CD4-positive, alpha-beta T cell treated with Interleukin-21 for 1 hour (primary cell): ENCODE results near the gene FHL3.

Source experiments
- DNase-seq: peaks from one replicate; pipeline ENCODE4 v3.0.0-alpha.2; 2020

FHL3 gene

GRCh38 chr1:38012363-38013226 lies 7.3 kb upstream of the FHL3 start, which contains the start of gene UTP11:
UTP11 (plus strand) TSS chr1:38012734; CDS start chr1:38012803, 69 bp downstream.
- peak; percentile 97 for DNase-seq

DNA sequence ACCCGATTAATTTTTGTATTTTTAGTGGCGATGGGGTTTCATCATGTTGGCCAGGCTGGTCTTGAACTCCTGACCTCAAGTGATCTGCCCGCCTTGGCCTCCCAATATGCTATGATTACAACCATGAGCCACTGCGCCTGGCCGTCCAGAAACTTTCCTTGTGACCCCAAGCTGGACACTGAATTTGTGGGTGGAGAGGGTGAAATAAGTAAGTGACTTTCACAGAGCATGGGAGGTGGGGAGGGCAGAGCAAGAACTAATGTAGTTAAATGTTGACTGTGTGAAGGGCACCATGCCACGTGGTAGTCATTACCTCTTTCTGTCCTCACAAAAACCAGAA lies 4.5 kb upstream of the FHL3 start:
- no peak for DNase-seq

DNA sequence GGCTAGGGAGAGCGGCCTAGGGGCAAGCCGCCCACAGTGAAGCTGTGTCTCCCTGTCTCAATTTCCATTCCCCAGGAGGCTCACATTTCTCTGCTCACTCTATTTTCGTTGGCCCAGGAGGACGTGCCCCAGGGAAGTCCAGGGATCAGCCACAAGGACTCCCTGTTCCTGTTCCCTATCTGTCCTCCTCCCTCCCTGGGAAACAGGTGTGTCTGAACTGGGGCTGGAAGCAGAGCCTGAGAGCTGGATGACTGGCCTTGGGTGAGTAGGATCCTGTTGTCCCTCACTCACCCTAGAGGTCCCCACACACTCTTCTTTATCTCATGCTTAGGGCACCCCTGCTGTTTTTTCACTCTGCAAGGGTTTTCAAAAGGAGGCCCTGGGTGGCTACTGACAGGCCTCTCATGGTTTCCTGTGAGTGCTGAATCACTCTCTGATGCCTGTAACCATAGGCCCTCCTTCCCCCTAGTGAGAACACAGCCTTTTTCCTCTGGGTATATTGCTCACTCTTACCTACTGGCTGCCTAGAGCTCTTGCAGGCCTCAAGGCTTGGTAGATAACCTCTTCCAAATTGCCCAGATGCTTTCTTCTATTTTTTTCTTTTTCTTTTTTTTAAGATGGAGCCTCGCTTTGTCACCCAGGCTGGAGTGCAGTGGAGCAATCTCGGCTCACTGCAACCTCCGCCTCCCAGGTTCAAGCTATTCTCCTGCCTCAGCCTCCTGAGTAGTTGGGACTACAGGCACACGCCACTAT lies 4.0 kb upstream of the FHL3 start:
- DNase-seq, result peak; percentile 57

DNA sequence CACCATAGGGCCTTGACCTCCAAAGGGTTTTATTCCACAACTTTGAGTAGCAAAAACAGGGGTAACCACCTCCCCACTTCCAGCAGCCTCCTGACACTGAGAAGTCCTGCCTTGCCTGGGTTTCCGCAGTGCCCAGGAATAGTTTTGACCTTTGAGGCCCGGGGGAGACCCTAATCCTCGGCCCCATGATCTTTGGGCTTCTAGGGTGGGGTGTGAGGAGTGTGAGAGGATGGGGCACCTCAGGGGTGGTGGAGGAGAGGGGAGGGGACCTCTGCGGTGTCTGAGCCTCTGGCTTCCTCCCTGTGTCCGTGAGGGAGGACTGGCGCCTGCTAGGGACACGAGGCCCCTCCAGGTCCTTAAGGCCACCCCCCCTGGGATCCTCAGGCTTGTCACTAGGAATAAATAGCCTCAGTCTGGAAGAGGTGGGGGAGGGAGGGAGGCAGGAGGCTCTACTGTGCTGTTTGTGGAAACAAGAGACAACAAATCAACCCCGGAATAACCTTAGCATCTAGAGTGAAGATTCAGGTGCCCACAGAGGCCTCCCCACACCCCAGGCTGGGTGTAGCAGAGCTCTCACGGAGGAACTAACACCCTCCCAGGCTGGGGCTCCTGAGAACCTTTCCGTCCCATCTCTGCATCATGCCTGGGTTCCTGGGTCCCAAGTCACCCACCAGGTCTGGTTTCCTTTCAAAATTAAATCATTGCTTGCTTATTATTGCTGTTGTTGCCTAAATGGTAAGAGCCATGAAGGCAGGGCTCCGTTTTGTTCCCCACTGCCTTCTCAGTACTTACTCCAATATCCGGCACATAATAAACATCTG lies 904 bp upstream of the FHL3 start:
- no peak for DNase-seq

- no peak for DNase-seq
These were observed 818 bp downstream of the FHL3 start for GRCh38 chr1:38004284-38005108.

- no peak for DNase-seq
These were observed 1.8 kb downstream of the FHL3 start for GRCh38 chr1:38003261-38004250.

- DNase-seq, result no peak
These were observed 4.5 kb downstream of the FHL3 start for GRCh38 chr1:38000529-38001455.

- DNase-seq, result no peak
These were observed 5.1 kb downstream of the FHL3 start for GRCh38 chr1:38000233-38000528.

GRCh38 chr1:37999430-38000232 lies 5.7 kb downstream of the FHL3 start:
- no peak for DNase-seq

DNA sequence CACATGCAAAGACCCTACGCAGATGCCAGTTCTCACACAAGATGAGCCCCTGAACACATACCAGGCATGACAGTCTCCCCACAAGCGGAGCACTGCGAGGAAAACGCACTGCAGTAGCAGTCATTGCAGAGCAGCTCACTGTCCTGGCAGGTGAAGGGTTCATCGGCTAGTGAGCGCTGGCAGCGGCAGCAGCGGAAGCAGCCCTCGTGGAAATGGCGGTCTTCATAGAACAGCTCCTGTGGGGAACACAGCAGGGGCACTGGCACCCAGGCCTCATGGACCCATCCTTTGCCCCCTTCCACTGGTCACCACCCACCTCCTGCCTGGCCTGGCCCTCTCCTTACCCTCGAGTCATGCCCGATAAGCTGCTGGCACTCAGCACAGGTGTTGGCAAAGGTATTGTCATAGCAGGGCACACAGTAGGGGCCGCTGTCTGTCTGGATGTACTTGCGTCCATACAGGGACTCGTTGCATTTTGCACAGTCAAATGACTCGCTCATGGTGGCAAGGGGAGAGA lies 6.3 kb downstream of the FHL3 start:
- DNase-seq, result no peak

- DNase-seq, result no peak
These were observed 7.1 kb downstream of the FHL3 start for GRCh38 chr1:37998089-37998808.

DNA sequence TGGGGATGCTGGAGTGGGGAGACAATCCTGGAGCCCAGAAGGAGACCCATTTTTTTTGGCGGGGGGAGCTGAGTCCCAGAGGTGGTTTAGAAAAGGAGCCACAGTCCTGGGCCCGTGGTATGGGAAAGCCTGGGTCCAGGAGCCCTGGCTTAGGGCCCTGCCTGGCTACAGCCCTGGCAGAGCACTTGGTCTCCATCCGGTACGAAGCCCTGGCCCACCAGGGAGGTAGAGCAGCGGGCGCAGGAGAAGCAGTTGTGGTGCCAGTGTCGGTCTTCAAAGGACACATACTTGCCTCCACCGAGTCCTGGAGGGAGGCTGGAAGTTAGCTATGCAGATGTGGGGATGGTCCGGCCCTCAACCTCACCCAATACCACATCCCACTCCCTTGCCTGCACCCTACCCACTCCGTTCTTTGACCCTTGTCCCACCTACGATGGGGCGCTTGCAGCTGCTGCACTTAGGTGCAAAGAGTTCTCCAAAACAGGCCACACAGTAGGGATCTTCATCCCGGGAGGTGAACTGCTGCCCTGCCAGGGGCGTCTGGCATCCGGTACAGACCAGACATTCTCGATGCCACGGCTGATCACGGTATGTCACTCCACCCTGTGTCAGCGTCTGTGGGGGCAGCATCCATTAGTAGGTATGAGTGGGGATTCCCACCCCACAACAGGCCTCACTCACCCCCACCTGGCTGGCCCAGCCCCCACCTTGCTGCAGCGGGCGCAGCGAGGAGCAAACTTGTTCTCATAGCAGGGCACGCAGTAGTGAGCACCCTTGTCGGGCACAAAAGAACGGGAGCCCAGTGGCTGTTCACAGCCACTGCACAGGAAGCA lies 7.8 kb downstream of the FHL3 start:
- DNase-seq, result no peak

DNA sequence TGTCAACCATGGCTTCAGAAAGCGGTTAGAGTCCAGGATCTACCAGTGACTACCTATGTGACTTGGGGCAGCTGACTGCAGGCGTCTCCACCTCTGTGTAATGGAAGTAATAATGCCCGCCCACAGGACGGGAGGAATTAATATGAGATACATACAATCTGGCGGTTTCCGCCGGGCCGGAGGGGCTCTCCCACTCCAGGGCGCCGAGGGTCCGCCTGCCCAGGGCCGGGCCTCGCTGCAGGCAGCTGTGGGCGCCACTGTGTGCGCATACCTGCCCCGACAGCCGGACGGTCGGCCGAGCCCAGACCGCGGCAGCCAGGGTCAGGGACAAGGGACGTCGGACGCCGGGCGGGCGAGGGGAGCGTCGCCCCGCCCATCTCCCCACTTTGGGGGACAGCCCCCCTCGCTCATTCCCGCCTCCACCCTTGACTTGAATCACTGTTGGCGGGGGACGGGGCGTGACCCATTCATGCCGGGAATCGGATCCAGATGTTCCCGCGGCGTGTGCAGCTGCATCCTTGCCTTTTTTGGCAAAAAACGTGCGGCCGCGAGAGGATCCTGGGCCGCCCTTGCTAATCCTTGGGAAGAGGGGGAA lies 9.5 kb downstream of the FHL3 start:
- DNase-seq, result peak; percentile 38

DNA sequence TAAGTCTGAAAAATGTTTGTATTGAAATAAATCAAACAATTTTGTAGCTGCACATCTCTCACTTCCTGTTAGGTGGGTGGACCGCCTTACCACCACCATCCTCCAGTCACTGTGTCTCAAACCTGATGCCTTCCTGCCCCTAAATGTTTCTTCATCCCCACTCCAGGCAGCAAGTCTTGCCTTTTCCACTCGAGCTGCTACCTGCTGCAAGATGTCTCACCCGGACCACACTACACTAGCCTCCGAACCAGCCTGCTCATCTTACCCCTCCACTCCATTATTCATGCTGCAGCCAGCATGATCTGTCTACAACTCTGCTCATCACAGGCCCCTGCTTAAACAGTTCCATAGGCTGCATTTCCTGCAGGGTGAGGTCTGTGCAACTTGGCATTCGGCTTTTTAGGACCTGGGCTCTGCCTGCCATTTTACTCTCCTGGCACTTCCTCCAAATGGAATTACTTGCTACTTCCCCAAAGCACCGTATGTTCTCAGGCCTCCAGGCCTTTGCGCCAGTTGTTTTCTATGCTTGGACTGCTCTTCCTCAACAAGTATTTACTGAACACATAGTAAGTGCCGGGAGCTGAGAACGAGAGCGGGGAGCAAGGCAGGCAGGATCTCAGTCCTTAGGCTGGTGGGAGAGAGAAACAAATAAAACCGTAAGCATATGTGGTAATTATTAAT lies 10.3 kb downstream of the FHL3 start:
- no peak for DNase-seq

DNA sequence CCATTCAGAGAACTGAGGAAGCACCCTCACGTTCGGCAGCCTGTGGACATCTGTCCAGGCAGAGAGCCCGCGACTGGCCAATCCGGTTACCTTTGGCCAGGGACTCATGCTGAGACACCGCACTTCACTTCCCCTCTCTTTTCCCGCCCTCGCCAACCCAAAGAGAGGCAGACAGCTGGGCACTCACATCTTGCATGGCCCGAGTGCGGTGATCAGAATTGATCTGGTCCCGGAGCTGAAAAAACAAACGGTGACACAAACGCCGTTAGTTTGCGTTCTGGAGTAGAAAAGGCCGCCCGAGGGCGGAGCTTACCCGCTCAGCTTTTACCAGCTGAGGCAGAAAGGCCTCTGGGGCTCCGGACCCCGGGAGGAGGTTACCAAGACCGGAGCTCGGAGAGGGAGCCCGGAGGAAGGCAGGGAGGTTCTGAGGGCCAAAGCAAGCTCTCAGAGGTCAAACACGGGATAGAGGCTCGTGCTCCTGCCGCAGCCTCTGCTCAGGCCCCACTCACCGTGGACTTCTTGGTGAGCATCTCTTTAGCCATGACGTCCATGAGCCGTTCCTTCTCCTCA lies 15.9 kb downstream of the FHL3 start:
- peak; percentile 45 for DNase-seq

GRCh38 chr1:37987679-37988078 lies 17.6 kb downstream of the FHL3 start:
- DNase-seq, result no peak
